ENCODE measurements around the gene NCK1.

DNA sequence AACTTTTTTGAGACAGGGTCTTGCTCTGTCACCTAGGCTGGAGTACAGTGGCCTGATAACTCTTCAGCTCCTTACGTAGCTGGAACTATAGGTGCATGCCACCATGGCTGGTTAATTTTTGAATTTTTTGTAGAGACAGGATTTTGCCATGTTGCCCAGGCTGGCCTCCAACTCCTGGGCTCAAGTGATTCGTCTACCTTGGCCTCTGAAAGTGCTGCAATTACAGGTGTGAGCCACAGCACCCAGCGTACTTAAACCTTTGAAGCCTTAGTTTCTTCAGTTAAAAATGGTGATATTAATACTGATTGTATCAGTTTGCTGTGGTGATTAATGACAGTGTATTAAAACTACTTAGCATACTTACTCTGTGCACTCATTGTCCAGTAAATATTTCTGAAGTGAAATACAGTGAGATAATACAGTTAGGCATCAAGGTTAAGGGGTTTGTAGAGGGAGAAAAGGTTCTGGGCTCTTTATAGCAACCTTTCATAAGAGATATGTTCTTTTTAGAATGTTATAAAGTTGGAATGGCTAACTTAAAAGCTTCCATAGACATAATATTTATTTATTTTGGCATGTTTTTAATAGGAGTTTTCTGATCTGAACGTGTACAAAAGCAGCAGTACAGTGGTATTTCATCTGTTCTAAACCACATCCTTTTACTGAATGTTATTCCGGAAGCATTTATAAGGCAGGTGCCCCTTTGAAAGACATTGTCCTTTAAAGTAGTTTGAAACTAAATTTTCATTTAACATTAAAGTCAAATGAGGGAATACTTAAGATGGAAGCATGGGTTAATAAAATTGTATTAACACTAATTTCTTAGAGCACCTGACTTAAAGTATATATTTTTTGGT lies 23.6 kb downstream of the NCK1 start:
- TF ChIP-seq, protein P1, sequence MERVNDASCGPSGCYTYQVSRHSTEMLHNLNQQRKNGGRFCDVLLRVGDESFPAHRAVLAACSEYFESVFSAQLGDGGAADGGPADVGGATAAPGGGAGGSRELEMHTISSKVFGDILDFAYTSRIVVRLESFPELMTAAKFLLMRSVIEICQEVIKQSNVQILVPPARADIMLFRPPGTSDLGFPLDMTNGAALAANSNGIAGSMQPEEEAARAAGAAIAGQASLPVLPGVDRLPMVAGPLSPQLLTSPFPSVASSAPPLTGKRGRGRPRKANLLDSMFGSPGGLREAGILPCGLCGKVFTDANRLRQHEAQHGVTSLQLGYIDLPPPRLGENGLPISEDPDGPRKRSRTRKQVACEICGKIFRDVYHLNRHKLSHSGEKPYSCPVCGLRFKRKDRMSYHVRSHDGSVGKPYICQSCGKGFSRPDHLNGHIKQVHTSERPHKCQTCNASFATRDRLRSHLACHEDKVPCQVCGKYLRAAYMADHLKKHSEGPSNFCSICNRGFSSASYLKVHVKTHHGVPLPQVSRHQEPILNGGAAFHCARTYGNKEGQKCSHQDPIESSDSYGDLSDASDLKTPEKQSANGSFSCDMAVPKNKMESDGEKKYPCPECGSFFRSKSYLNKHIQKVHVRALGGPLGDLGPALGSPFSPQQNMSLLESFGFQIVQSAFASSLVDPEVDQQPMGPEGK (CRISPR knock-in tag; IDR thresholded peaks at IDR 0.05; ENCODE audit: borderline replicate concordance): no peak
- TF ChIP-seq ZFP30 (CRISPR knock-in tag; IDR thresholded peaks at IDR 0.05): no peak
- TF ChIP-seq, protein P2, sequence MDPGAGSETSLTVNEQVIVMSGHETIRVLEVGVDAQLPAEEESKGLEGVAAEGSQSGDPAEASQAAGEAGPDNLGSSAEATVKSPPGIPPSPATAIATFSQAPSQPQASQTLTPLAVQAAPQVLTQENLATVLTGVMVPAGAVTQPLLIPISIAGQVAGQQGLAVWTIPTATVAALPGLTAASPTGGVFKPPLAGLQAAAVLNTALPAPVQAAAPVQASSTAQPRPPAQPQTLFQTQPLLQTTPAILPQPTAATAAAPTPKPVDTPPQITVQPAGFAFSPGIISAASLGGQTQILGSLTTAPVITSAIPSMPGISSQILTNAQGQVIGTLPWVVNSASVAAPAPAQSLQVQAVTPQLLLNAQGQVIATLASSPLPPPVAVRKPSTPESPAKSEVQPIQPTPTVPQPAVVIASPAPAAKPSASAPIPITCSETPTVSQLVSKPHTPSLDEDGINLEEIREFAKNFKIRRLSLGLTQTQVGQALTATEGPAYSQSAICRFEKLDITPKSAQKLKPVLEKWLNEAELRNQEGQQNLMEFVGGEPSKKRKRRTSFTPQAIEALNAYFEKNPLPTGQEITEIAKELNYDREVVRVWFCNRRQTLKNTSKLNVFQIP (CRISPR knock-in tag; IDR thresholded peaks at IDR 0.05; ENCODE audit: borderline replicate concordance, low read depth): no peak
- TF ChIP-seq RARB (CRISPR knock-in tag; IDR thresholded peaks at IDR 0.05): no peak
- no peak for TF ChIP-seq ZNF70 (CRISPR knock-in tag; IDR thresholded peaks at IDR 0.05)
- TF ChIP-seq SNAI2 (CRISPR knock-in tag; IDR thresholded peaks at IDR 0.05): no peak
- TF ChIP-seq PPARA (CRISPR knock-in tag; IDR thresholded peaks at IDR 0.05; ENCODE audit: borderline replicate concordance): no peak
- no peak for TF ChIP-seq ZC3H10 (CRISPR knock-in tag; IDR thresholded peaks at IDR 0.05)
- TF ChIP-seq ZNF8 (CRISPR knock-in tag; IDR thresholded peaks at IDR 0.05): no peak
- TF ChIP-seq ARNTL (CRISPR knock-in tag; IDR thresholded peaks at IDR 0.05; ENCODE audit: borderline replicate concordance, low read depth): no peak
- TF ChIP-seq CSDC2 (CRISPR knock-in tag; IDR thresholded peaks at IDR 0.05): no peak
- no peak for TF ChIP-seq ISL1 (CRISPR knock-in tag; IDR thresholded peaks at IDR 0.05)
- no peak for TF ChIP-seq CREB5 (CRISPR knock-in tag; IDR thresholded peaks at IDR 0.05; ENCODE audit: low read depth)
- TF ChIP-seq OSR1 (CRISPR knock-in tag; IDR thresholded peaks at IDR 0.05): no peak
